Left forelimb (tissue), 1 donor: Measurements from ENCODE around the gene PROSER3.

ENCODE experiments used
- DNase-seq: peaks from one replicate; pipeline ENCODE4 v3.0.0-alpha.2; 2018; ENCODE audit warnings: low spot score

Gene PROSER3

GRCh38 chr19:35739275-35740107 lies 18.5 kb upstream of the PROSER3 start:
- no peak for DNase-seq

- DNase-seq, result no peak
These were observed 17.9 kb upstream of the PROSER3 start for GRCh38 chr19:35740108-35740422.

GRCh38 chr19:35740423-35741202 lies 17.4 kb upstream of the PROSER3 start:
- peak; percentile 98 for DNase-seq

- no peak for DNase-seq
These were observed 16.8 kb upstream of the PROSER3 start for GRCh38 chr19:35741203-35741515.

GRCh38 chr19:35742121-35742724 lies 15.8 kb upstream of the PROSER3 start, which contains the start of gene IGFLR1:
IGFLR1 (minus strand) TSS chr19:35742452; CDS start chr19:35741180, 1,272 bp downstream.
- DNase-seq, result no peak

GRCh38 chr19:35743640-35744429 lies 14.1 kb upstream of the PROSER3 start:
- no peak for DNase-seq

GRCh38 chr19:35744430-35745327 lies 13.3 kb upstream of the PROSER3 start:
- peak; percentile 95 for DNase-seq

GRCh38 chr19:35745328-35746086 lies 12.5 kb upstream of the PROSER3 start, which contains the start of the genes PSENEN and U2AF1L4:
PSENEN (plus strand) TSS chr19:35745651; CDS start chr19:35745931, 280 bp downstream.
U2AF1L4 (minus strand) TSS chr19:35745418; CDS start chr19:35745391, 27 bp downstream.
- DNase-seq, result peak; percentile 96

GRCh38 chr19:35746087-35746462 lies 11.9 kb upstream of the PROSER3 start:
- DNase-seq, result no peak

- DNase-seq, result no peak
These were observed 11.4 kb upstream of the PROSER3 start for GRCh38 chr19:35746531-35746930.

- peak; percentile 99 for DNase-seq
These were observed 9.6 kb upstream of the PROSER3 start, which contains the start of gene LIN37 for GRCh38 chr19:35748106-35749020. LIN37 (plus strand) TSS chr19:35748576; CDS start chr19:35748725, 149 bp downstream.

GRCh38 chr19:35750167-35750566 lies 7.8 kb upstream of the PROSER3 start:
- DNase-seq, result no peak

GRCh38 chr19:35751839-35752745 lies 5.9 kb upstream of the PROSER3 start:
- no peak for DNase-seq

GRCh38 chr19:35752746-35753350 lies 5.1 kb upstream of the PROSER3 start:
- no peak for DNase-seq

GRCh38 chr19:35753634-35754369 lies 4.2 kb upstream of the PROSER3 start:
- DNase-seq, result no peak

GRCh38 chr19:35754370-35755130 lies 3.4 kb upstream of the PROSER3 start:
- no peak for DNase-seq
